GM12891 (cell line): Measurements from ENCODE around the gene MBNL2.

Experiments
- POLR2A ChIP-seq: IDR thresholded peaks from 2 replicates; pipeline ENCODE4 v1.6.1; 2011; ENCODE audit warnings: low read depth, low read length, control low read depth
- POLR2AphosphoS5 ChIP-seq: IDR thresholded peaks from 2 replicates; pipeline ENCODE4 v1.6.1; 2011; ENCODE audit warnings: low read depth, low read length, control low read depth
- POU2F2 ChIP-seq: IDR thresholded peaks from 2 replicates; pipeline ENCODE4 v1.6.1; 2011; ENCODE audit warnings: low read depth, mild to moderate bottlenecking, control low read depth, low read length, moderate library complexity
- SPI1 ChIP-seq: IDR thresholded peaks from 2 replicates; pipeline ENCODE4 v1.6.1; 2011; ENCODE audit warnings: low read depth, low read length, control low read depth
- TAF1 ChIP-seq: IDR thresholded peaks from 2 replicates; pipeline ENCODE4 v1.6.1; 2011; ENCODE audit warnings: low read depth, low read length, control low read depth

DNA sequence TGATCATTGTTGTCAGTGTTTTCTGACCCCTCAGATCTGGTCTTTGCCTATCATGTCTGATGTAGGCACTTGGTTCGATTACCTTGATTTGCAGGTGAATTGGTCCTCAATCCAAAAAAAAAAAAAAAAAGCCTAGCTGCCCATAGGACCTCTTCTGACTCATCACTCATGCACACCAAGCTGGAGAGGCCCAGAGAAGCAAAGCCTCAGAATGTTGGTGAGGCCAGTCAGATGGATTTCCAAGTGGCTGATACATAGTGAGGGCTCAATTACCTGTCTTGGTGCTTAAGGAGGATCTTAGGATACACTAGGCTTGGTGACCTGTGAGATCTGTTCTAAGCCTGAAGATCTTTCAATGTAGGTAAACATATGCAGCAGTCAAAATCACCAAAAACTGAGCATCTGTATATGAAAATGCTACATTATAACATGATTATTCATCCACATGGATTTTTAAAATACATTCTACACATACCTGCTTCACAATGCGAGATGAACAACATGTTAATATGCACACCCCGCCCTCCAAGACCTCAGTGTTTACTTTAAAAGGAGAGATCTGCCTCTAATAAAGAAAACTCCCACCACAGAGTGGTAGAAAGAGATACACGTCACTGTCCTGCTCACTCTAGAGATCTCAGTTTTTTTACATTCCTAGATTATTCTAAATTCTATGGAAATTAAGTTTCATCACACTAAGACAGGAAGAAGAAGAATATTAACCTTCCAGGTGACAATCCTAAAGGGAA, 132.0 kb downstream of the MBNL2 start:
- TF ChIP-seq POLR2AphosphoS5: no peak
- TF ChIP-seq SPI1: no peak
- TF ChIP-seq POLR2A: no peak
- no peak for TF ChIP-seq POU2F2
- TF ChIP-seq TAF1: no peak
